Measurements from ENCODE around the gene DHX30. TPM values are rescaled to one million over a fixed set of nuclear protein-coding genes. Genes with fewer than 3 reads are reported as not detected.

Gene DHX30
- polyA plus RNA-seq, 1 donor (not counting 4 experiments of a cell fraction or from before 2014, with no cell fraction given) = 28.3 TPM

- no peak overlapping the region for H3K4me3 ChIP-seq (ENCODE audit: control insufficient read depth in 2 of 3, extremely low read depth in 1 of 3, insufficient read depth in 2 of 3, low read depth in 1 of 3, low read length in 3 of 3)
- peaks cover 31 to 38% of the 10 kb centered on the region in 2 experiments for H3K36me3 ChIP-seq (ENCODE audit: control insufficient read depth in 2 of 2, extremely low read depth in 1 of 2, insufficient read depth in 2 of 2, low read length in 2 of 2)
- FAIRE-seq (no peak), DNase-seq (ENCODE audit: low read depth, low spot score) (no peak)
- no peaks in the 10 kb centered on the region for H3K4me1 ChIP-seq (ENCODE audit: control insufficient read depth, extremely low read depth, insufficient read depth, low read length)
- H3K27me3 ChIP-seq (ENCODE audit: control insufficient read depth, extremely low read depth, insufficient read depth, low read length) = no peaks in the 10 kb centered on the region
- H3K9me3 ChIP-seq (ENCODE audit: control insufficient read depth, low read depth, low read length) = no peaks in the 10 kb centered on the region
- H2AFZ ChIP-seq (ENCODE audit: control insufficient read depth, low read length) = no peak overlapping the region
- no peak overlapping the region for H3K9ac ChIP-seq (ENCODE audit: control insufficient read depth, extremely low read depth, insufficient read depth, low read length)
- H3K9me1 ChIP-seq (ENCODE audit: control insufficient read depth, extremely low read depth, insufficient read depth, low read length) = no peaks in the 10 kb centered on the region
- dilution Hi-C loops (cut with MboI; ENCODE audit: extremely low pct_ligation_motif_present, low sequenced_read_pairs) = no loop called here
- H3K4me2 ChIP-seq (ENCODE audit: control insufficient read depth, extremely low read depth, insufficient read depth, low read depth, low read length) = no peak overlapping the region
- H3K79me2 ChIP-seq (ENCODE audit: control insufficient read depth, insufficient read depth, low read length) = peaks cover 9% of the 10 kb centered on the region
- no peak overlapping the region for H3K27ac ChIP-seq (ENCODE audit: control insufficient read depth, insufficient read depth, low read length)
- TF ChIP-seq CTCF (optimal IDR thresholded peaks at IDR 0.05 in 1 of 3, IDR thresholded peaks at IDR 0.05 in 1 of 3, conservative IDR thresholded peaks at IDR 0.05 in 1 of 3; ENCODE audit: extremely low read depth in 1 of 3, insufficient read depth in 2 of 3, low read length in 3 of 3) (no peak), EZH2 (IDR thresholded peaks at IDR 0.05; ENCODE audit: low read length) (no peak)
- peaks cover 10% of the 10 kb centered on the region for H4K20me1 ChIP-seq (ENCODE audit: control insufficient read depth, extremely low read depth, insufficient read depth, low read length)
Observed at GRCh38 chr3:47836986-47837385, 34.0 kb downstream of the DHX30 start.

DNA sequence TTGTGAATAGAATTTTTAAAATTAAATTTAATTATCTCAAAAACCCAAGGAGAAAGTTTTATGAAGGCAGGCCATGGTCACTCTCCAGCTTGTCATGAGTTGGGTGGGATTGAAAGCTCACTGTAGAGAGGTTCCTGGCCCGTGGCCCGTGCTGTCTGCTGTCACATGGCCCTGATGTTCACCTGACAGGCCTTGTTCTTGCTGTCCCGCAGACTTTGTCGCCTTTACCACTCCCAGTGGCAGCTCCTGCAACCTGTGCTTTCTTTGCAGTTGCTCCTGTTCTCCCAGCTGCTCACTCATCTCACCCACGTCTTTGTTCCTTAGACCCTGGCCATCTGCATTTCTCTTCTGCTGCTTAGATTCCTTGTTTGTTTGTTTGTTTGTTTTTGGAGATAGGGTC lies 35.6 kb downstream of the DHX30 start:
- Histone ChIP-seq H3K4me3 (ENCODE audit: control insufficient read depth in 2 of 3, extremely low read depth in 1 of 3, insufficient read depth in 2 of 3, low read depth in 1 of 3, low read length in 3 of 3) (no peak overlapping the region), H3K27me3 (ENCODE audit: control insufficient read depth, extremely low read depth, insufficient read depth, low read length) (no peaks in the 10 kb centered on the region), H3K4me1 (ENCODE audit: control insufficient read depth, extremely low read depth, insufficient read depth, low read length) (no peaks in the 10 kb centered on the region), H3K9me1 (ENCODE audit: control insufficient read depth, extremely low read depth, insufficient read depth, low read length) (no peaks in the 10 kb centered on the region), H3K79me2 (ENCODE audit: control insufficient read depth, insufficient read depth, low read length) (peaks cover 9% of the 10 kb centered on the region), H4K20me1 (ENCODE audit: control insufficient read depth, extremely low read depth, insufficient read depth, low read length) (peaks cover 10% of the 10 kb centered on the region), H3K9ac (ENCODE audit: control insufficient read depth, extremely low read depth, insufficient read depth, low read length) (no peak overlapping the region), H3K36me3 (ENCODE audit: control insufficient read depth in 2 of 2, extremely low read depth in 1 of 2, insufficient read depth in 2 of 2, low read length in 2 of 2) (peaks cover 39 to 43% of the 10 kb centered on the region in 2 experiments), H3K9me3 (ENCODE audit: control insufficient read depth, low read depth, low read length) (no peaks in the 10 kb centered on the region), H2AFZ (ENCODE audit: control insufficient read depth, low read length) (no peak overlapping the region), H3K27ac (ENCODE audit: control insufficient read depth, insufficient read depth, low read length) (no peak overlapping the region), H3K4me2 (ENCODE audit: control insufficient read depth, extremely low read depth, insufficient read depth, low read depth, low read length) (no peak overlapping the region)
- FAIRE-seq (no peak), DNase-seq (ENCODE audit: low read depth, low spot score) (no peak)
- dilution Hi-C loops (cut with MboI; ENCODE audit: extremely low pct_ligation_motif_present, low sequenced_read_pairs) = no loop called here
- TF ChIP-seq CTCF (optimal IDR thresholded peaks at IDR 0.05 in 1 of 3, IDR thresholded peaks at IDR 0.05 in 1 of 3, conservative IDR thresholded peaks at IDR 0.05 in 1 of 3; ENCODE audit: extremely low read depth in 1 of 3, insufficient read depth in 2 of 3, low read length in 3 of 3) = no peak
- no peak for TF ChIP-seq EZH2 (IDR thresholded peaks at IDR 0.05; ENCODE audit: low read length)
